ENCODE results near the gene VEZT. TPM values are rescaled to one million over a fixed set of nuclear protein-coding genes. Genes with fewer than 3 reads are reported as not detected.

The VEZT gene
- total and polyA plus RNA-seq, 9 of the 15 experiments (the other 6 are each of a cell fraction or from before 2014, with no cell fraction given), result 16.1 to 61.5 (median 32.6) TPM

DNA sequence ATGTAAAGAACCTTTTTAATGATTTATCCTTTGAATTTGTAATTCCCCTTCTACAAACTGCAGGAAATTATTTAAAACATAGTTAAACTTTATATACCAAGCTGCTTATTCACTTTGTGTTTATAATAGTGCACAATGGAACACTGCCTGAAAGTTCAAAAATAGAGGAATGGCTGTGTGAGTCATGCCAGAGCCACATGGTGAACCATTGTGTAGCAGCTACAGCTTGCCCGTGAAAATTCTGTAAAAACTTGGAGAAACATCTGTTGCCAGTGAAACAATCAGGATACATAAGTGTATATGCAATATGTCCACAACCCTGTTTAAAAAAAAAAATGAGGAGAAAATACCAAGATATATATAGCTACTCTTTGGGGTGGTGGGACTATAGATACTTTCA lies 59.5 kb downstream of the VEZT start:
- Histone ChIP-seq H4K20me1 (replicated peaks; ENCODE audit: control insufficient read depth, insufficient read depth, low read length) (no peaks in the 10 kb centered on the region), H3K27ac (ENCODE audit: extremely low read depth, low read depth, low read length) (no peak overlapping the region), H3K9me1 (ENCODE audit: control insufficient read depth, insufficient read depth, low read length) (no peaks in the 10 kb centered on the region), H3K9me3 (replicated peaks; ENCODE audit: control insufficient read depth, insufficient read depth, low read depth, low read length) (no peaks in the 10 kb centered on the region), H3K27me3 (ENCODE audit: control insufficient read depth in 2 of 2, insufficient read depth in 2 of 2, low read length in 2 of 2) (no peaks in the 10 kb centered on the region), H3K4me3 (no peak overlapping the region), H3K36me3 (ENCODE audit: control insufficient read depth, insufficient read depth, low read length) (peaks cover 15% of the 10 kb centered on the region; the same call in 2 of the 3 replicates), H3K4me2 (ENCODE audit: insufficient read depth, low read length) (no peak overlapping the region), H3K4me1 (replicated peaks in 1 of 2; ENCODE audit: control insufficient read depth in 2 of 2, insufficient read depth in 2 of 2, low read length in 2 of 2) (no peaks in the 10 kb centered on the region), H2AFZ (ENCODE audit: low read depth, low read length) (no peak overlapping the region), H3K9ac (ENCODE audit: insufficient read depth in 1 of 2, low read depth in 2 of 2, low read length in 2 of 2) (no peak overlapping the region), H3K79me2 (ENCODE audit: control insufficient read depth, insufficient read depth, low read length) (no peaks in the 10 kb centered on the region)
- in situ Hi-C loops (cut with MboI), result no loop called here
- ChIA-PET POLR2A (no interaction called here), CTCF (ENCODE audit: low intra/inter-chr PET ratio) (no interaction called here)
- no TSS peak for BruUV-seq (replicated peaks)
- WGBS (ENCODE audit: insufficient coverage, low coverage, missing lambda C conversion rate), result 86% methylated on average over 1 of the region's 1 CpG
- intact Hi-C loops (cut with micrococcal nuclease), result no loop called here
- FAIRE-seq, result peak; percentile 19
- ATAC-seq, result no peak
- DNase-seq (ENCODE audit: extremely low read depth in 1 of 4, low spot score in 3 of 4), result no peak
- TF ChIP-seq, protein P1, sequence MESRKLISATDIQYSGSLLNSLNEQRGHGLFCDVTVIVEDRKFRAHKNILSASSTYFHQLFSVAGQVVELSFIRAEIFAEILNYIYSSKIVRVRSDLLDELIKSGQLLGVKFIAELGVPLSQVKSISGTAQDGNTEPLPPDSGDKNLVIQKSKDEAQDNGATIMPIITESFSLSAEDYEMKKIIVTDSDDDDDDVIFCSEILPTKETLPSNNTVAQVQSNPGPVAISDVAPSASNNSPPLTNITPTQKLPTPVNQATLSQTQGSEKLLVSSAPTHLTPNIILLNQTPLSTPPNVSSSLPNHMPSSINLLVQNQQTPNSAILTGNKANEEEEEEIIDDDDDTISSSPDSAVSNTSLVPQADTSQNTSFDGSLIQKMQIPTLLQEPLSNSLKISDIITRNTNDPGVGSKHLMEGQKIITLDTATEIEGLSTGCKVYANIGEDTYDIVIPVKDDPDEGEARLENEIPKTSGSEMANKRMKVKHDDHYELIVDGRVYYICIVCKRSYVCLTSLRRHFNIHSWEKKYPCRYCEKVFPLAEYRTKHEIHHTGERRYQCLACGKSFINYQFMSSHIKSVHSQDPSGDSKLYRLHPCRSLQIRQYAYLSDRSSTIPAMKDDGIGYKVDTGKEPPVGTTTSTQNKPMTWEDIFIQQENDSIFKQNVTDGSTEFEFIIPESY (CRISPR knock-in tag; IDR thresholded peaks at IDR 0.05), result no peak
- TF ChIP-seq GTF2F1 (IDR thresholded peaks at IDR 0.05; ENCODE audit: low read depth, low read length), result no peak
- no peak for TF ChIP-seq VEZF1 (CRISPR knock-in tag; IDR thresholded peaks at IDR 0.05)
- no peak for TF ChIP-seq ZNF551 (CRISPR knock-in tag; IDR thresholded peaks at IDR 0.05)
- no peak for TF ChIP-seq EHMT2 (IDR thresholded peaks at IDR 0.05)
- TF ChIP-seq RAD21 (CRISPR knock-in tag; conservative IDR thresholded peaks at IDR 0.05 in 1 of 2, IDR thresholded peaks at IDR 0.05 in 1 of 2), result no peak
- TF ChIP-seq, protein P2, sequence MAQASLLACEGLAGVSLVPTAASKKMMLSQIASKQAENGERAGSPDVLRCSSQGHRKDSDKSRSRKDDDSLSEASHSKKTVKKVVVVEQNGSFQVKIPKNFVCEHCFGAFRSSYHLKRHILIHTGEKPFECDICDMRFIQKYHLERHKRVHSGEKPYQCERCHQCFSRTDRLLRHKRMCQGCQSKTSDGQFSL (CRISPR knock-in tag; IDR thresholded peaks at IDR 0.05), result no peak
- TF ChIP-seq, protein P2 (tag; IDR thresholded peaks at IDR 0.05), result no peak
- TF ChIP-seq ZNF444 (CRISPR knock-in tag; IDR thresholded peaks at IDR 0.05), result no peak
- no peak for TF ChIP-seq ZNF785 (CRISPR knock-in tag; IDR thresholded peaks at IDR 0.05)
- TF ChIP-seq, protein P3, sequence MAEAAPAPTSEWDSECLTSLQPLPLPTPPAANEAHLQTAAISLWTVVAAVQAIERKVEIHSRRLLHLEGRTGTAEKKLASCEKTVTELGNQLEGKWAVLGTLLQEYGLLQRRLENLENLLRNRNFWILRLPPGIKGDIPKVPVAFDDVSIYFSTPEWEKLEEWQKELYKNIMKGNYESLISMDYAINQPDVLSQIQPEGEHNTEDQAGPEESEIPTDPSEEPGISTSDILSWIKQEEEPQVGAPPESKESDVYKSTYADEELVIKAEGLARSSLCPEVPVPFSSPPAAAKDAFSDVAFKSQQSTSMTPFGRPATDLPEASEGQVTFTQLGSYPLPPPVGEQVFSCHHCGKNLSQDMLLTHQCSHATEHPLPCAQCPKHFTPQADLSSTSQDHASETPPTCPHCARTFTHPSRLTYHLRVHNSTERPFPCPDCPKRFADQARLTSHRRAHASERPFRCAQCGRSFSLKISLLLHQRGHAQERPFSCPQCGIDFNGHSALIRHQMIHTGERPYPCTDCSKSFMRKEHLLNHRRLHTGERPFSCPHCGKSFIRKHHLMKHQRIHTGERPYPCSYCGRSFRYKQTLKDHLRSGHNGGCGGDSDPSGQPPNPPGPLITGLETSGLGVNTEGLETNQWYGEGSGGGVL (CRISPR knock-in tag; IDR thresholded peaks at IDR 0.05), result no peak

Measured in K562 (cell line).